Measurements from ENCODE around the gene PTBP1.

The PTBP1 gene

DNA sequence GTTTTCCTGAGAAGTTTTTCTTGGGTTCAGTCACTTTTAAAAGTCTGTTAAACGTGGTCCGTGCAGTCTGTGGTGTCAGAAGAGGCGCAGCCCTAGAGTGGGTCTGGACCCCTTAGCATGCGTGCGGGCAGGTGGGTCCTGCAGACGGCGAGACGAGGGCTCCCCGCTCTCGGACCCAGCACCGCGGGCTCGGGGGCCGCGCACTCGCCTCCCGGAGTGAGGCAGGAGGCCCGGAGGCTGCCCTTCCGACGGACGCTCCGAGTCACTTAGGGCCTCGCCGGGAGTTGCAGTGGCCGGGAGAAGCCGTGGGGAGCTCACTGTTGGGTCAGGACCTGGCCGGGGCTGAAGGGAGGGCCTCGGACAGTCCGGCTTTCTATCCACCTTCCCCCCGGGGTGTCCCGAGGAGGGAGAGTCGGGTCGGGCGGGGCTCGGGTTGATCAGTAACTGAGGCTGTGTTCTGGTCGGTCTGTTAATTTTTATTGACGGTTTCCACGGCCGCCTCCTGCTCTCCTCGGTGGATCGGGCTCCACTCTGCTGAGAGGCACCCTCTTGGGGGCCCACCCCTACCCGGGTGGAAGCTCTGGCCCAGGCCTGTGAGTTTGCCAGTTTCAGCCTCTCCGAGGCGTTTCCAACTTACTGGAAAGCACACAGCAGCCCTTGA lies 1.3 kb downstream of the PTBP1 start:
- DNase-seq = no peak

DNA sequence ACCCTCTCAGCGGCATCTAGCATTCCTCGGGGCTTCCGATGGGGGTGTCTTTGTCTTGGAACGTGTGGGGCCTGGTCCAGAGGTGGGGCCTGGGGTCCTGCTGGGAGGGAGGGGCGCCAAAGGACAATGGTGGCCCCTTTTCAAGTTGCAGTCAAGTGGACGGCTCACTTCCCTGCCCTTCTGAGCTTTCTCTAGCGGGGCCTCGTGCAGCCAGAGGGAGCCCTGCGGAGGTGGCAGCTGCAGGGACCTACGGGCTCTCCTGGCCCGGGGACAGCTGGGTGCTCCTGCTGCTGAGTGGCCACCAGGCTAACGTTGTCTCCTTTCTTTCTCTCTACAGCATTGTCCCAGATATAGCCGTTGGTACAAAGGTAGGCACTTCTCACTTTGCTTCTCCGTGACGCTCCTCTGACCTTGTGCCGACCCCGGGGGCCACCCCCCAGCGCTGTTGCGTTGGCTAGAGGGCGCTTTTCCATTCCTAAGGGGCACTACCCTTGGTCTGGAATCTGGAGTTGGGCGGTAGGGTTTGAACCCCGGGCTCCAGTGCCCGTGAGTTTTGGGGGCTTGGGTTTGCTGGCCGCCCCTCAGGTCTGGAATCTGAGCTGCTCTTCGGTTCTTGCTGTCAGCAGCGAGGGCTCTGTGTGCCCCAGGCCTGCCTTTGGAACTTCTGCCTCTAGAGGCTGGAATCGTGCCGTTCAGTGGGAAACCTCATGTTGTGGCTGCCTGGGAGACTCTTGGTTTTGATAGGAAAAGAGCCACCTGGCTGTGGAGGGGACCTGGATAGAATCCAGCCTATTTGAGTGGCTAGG lies 2.0 kb downstream of the PTBP1 start:
- peak; percentile 58 for DNase-seq

DNA sequence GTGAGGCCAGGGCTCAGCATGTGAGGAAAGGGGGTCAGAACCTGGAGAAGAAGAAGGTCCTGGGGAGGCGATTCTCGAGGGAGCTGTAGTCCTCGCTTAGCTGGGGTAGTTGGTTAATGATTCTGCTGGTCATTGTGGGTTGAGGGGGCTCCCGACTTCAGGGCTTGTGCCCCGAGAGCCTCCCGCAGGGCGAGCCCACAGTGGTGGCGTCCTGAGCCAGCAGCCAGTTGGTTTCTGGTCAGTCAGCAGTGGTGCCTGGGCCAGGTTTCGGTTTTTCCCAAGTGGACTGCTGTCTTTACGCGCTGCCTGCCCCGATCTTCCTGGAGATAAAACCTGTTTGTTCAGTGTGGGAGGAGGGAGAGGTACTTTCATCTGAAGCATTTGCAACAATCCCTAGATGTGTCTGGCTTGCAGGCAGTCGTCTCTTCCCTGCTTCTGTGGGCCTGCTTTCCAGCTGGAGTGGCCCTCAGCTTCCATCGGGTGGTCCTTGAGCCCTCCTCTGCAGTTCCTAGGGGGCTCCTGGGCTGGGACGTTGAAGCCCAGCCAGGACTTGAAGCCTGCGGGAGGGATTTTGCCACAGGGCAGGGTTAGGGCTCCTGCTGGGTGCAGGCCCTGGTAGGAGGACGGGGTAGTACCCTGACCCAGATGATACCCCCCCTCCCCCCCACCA lies 3.2 kb downstream of the PTBP1 start:
- no peak for DNase-seq

DNA sequence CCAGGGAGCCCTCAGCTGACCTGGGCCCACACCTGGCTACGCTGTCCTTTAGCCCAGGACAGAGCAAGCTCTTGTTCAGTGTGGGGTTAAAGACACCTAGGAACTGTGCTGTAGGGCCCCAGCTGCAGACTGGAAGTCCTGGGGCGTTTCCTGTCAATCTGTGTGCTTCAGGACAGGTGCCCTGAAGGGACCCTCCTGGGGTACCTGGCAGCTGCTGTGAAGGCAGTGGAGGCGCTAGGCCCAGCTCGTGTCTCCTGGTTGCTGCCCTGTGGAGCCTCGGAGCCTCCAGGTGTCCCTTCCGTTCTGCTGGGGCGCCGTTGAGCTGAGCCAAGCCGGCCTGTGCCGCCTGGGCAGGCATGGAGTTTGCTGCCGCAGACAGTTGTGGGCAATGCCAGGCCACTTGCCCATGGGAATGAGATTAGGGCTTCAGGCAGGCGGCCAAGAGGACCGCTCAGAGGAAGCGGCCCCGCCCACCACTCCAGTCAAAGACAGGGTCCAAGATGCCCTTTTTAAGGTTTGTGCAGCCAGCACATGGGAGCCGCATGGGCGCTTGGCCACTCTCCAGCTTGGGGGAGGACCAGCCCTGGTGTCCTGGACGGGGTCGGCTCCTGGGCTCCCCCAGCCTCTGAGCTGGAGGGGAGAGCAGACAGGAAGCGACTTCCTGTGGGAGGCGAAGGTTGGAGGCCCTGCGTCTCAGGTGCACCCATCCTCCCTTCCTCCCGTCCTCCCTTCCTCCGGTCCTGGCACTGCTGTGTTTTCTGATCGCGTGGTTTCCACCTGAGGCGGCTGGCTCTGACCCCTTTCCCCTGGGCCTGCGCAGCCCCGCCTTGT lies 4.0 kb downstream of the PTBP1 start:
- DNase-seq = peak; percentile 27

DNA sequence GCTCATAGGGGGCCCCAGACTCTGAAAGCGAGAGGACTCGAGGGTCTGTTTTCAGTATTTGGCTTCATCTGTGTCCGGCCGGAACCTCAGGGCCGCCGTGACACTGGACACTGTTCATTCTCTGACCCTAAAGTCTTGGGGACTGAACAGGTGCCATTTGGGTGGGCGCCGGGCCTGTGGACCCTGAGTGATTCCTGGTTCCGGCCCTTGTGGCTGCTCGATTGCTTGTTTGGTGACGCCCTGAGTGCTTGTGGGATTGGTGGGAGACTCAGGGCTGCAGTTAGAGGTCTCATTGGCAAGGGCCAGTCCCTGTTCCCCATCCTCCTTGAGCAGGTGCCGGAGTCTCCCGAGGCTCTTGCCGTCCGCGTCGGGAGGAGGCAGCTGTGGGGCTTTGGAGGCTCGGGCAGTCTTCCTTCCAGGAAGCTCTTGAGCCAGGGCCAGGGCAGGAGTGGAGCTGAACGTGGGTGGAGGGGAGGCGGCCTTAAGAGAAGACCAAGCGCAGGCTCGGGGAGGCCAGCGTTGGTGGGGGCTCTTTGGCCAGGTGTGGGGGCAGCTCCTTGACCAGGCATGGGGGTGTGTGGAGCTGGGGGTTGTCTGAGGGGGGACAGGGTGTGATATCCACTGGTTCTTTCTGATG lies 4.7 kb downstream of the PTBP1 start:
- no peak for DNase-seq

DNA sequence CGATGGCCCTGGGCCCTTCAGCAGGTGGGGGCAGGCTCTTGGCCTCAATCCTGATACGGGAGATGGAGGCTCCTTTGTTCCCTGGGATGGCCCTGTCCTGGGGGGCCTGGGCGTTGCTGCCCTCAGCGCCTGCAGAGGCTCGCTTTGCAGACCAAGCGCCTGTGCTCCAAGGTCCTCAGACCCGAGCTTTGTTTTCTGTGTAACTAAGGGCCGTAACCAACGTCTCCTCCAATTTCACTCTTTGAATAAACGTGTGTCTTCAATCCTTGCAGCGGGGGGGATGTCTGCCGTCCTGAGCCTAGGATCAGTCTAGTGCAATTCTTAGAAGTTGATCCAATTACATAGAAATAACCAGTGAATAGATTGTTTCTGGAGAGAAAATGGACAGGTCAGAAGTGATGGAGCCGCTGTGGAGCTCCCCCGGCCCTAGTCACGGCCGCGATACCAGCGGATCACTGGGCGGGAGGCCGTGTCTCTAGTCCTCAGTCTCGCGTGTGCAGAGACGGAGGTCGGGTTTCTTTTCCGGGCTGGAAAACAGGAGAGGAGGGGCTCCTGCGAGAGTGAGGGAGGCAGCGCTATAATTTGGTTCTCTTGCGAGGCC lies 5.3 kb downstream of the PTBP1 start:
- DNase-seq = peak; percentile 27

DNA sequence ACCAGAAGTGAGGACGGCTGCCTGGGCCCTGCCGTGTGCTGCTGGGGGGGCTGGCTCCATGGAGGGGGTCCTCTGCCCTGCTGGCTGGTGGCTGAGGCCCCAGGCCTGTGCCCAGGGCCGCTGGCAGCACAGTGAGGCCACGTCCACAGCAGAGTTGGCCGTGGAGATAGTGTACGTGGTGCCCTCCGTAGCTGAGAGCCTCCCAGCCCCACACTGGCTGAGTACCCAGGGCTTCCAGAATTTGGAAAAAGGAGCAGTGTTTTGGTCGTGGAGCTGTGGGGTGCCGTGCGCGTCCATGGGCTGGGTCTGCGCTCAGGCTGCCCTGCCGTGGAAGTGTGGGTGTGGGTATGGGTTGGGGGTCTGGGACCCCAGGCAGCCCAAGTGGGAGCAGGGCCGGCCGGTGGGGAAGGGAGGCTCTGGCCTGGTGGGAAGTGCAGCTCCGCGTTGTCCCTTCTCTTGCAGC lies 5.9 kb downstream of the PTBP1 start:
- DNase-seq = no peak

DNA sequence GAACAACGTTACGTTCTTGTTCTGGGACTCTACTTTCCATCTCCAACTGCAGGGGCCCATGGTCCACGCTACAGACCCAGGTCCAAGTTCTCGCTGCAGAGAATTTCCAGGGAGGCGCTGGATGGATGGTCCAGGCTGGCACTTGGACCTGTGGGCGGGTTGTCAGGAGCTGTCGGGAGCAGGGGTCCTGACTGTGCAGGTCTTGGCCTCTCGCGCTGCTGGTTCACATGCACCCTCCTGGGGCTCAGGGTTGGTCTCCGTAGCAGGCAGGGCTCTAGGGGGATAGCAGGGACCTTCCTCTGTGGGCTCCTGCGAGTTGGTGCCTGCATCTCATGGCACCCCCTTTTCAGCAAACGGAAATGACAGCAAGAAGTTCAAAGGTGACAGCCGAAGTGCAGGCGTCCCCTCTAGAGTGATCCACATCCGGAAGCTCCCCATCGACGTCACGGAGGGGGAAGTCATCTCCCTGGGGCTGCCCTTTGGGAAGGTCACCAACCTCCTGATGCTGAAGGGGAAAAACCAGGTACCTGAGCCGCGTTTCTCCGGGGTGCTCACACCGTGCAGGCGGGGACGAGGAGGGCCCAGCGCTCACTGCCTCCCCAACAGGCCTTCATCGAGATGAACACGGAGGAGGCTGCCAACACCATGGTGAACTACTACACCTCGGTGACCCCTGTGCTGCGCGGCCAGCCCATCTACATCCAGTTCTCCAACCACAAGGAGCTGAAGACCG lies 6.6 kb downstream of the PTBP1 start:
- DNase-seq = no peak

DNA sequence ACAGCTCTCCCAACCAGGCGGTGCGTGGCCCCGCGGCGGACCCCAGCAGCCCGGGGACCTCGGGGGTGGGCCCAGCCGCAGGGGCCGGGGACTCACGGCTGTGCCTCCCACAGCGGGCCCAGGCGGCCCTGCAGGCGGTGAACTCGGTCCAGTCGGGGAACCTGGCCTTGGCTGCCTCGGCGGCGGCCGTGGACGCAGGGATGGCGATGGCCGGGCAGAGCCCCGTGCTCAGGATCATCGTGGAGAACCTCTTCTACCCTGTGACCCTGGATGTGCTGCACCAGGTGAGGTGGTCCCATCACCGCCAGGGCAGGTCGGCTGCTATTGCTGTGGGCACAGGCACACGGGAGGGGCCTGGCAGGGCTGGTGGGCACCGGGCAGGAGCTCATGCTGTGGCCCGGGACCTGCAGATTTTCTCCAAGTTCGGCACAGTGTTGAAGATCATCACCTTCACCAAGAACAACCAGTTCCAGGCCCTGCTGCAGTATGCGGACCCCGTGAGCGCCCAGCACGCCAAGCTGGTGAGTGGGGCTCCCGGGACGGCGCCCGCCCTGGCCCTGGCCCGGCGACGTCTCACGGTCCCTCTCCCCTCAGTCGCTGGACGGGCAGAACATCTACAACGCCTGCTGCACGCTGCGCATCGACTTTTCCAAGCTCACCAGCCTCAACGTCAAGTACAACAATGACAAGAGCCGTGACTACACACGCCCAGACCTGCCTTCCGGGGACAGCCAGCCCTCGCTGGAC lies 7.3 kb downstream of the PTBP1 start:
- DNase-seq = no peak

DNA sequence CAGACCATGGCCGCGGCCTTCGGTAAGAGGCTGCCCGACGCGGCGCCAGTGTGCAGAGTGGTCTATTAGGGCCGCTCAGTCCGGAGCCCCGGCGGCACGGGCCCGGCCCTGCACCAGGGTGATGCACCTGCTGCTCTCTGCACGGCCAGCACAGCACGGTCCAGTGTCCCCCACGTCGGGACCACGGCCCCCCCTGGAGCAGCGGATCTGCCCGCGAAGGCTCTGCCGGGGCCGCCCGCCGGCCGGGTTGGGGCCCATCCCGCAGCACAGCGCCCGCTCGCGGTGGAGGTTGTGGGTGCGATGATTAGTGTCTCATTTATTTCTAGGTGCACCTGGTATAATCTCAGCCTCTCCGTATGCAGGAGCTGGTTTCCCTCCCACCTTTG lies 7.9 kb downstream of the PTBP1 start:
- no peak for DNase-seq

DNA sequence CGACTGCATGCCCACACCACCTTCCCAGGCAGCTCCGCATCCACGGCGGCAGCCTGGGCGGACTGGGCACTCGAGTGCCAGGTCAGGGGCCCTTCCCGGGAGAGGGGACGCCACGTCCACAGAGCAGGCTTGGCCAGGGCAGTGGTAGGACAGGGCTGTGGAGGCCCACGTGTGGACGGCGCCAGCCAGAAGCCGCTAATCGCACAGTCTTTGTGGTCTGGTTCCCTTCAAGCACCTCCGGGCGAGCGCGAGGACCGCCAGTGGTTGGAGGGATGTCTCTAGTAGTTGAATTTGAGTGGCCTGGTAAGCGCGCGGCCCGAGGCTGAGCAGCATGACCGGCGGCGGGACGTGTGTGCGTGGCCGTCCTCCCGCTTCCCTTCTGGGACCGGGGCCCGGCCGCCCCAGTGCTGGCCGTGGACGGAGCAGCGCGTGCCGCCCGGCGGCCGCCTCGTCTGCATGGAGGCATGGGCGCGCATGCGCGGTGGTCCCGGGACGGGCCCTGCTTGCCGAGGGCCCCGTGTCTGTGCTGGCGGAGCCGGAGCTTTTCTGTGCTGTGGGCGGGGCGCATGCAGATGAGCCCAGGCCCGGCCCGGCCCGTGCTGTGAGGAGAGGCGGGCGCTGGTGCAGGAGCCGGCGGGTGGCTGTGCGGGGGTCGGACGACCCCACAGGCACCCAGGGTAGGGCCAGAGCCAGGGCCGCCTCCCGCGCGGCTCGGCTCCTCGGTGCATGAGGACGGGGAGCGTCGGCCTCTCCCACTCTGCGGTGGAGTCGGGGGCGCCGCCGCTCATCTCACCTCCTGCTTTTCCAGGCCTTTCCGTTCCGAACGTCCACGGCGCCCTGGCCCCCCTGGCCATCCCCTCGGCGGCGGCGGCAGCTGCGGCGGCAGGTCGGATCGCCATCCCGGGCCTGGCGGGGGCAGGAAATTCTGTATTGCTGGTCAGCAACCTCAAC lies 8.6 kb downstream of the PTBP1 start:
- no peak for DNase-seq

DNA sequence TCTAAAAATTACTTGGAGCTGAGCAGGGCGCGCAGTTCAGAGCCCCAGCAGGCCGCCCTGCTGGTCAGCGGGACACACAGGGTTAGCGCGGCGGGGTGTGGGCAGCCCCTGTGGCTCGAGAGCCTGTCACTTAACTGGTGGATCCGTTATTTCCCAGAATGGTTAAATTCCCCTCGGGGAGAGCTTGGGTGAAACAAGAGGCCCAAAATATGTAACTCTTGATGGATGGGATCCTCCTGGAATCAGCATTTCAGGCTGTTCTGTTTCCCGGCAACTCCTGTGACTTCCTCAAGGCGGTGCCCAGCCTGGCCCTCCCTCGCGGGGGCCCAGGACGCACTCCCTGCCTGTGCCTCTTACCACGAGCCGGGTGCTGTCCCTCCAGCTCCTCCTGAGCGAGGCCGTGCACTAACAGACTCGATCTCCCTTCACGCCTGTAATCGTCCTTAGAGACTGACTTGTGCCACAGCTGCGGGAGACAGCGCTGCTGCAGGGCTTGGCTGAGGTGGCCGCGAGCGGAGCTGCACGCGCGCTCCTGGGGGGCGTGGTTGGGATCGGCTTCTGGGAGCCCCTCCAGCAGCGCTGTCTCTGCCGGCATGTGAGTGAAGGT lies 9.7 kb downstream of the PTBP1 start:
- no peak for DNase-seq

DNA sequence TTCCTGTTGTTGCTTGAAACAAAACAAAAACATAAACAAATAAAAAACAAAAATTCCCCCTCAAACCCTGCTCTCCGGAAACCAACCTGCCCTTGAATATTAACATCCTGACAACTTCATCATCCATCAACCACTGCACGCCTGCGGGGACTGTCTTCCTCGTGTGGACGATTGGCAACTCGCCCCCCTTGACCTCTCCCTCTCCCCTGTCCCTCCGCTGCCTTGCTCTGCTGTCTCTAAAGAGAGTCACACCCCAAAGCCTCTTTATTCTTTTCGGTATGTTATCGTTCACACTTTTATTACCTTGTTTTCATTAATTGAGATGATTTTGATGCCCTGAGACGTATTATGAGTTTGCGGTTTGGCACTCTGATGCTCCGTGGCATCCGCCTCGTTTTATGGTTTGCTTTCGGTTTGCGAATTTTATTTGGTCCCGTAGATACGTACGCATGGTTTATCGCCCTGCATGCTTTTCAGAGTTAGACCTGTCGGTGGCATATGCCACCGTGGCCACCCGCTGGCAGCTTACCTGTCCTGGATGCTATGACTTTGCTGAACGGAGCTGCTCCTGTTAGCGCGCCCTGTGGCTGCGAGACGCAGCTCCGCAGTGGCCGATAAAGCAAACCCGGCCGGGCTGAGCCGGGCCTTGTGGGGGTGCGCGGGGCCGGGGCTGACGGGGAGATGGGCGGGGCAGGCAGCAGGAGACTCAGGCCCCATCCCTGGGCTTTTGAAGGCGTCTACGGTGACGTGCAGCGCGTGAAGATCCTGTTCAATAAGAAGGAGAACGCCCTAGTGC lies 10.6 kb downstream of the PTBP1 start:
- DNase-seq = no peak

DNA sequence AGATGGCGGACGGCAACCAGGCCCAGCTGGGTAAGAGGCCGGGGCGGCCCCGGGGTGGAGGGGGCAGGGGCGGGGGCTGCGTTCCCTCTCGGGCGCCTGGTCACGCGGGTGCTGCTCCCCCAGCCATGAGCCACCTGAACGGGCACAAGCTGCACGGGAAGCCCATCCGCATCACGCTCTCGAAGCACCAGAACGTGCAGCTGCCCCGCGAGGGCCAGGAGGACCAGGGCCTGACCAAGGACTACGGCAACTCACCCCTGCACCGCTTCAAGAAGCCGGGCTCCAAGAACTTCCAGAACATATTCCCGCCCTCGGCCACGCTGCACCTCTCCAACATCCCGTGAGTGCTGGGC lies 11.1 kb downstream of the PTBP1 start:
- DNase-seq = no peak

DNA sequence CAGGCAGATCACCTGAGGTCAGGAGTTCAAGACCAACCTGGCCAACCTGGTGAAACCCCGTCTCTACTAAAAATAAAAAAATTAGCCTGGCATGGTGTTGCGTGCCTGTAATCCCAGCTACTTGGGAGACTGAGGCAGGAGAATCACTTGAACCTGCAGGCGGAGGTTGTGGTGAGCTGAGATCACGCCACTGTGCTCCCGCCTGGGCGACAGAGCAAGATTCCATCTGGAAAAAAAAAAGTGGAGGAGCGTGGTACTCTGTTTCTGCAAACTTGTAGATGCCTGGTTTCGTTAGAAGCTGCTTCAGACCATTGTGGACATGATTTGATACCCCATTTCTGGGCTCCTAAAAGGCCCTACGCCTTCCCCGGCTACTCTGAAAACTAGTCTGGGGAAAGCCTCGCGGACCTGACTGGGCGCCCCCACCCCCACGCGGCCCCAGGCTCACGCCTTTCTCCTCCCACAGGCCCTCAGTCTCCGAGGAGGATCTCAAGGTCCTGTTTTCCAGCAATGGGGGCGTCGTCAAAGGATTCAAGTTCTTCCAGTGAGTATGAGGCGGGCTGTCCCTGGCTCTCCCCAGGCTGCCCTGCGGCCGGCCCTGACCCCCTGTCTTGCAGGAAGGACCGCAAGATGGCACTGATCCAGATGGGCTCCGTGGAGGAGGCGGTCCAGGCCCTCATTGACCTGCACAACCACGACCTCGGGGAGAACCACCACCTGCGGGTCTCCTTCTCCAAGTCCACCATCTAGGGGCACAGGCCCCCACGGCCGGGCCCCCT lies 13.0 kb downstream of the PTBP1 start:
- no peak for DNase-seq

DNA sequence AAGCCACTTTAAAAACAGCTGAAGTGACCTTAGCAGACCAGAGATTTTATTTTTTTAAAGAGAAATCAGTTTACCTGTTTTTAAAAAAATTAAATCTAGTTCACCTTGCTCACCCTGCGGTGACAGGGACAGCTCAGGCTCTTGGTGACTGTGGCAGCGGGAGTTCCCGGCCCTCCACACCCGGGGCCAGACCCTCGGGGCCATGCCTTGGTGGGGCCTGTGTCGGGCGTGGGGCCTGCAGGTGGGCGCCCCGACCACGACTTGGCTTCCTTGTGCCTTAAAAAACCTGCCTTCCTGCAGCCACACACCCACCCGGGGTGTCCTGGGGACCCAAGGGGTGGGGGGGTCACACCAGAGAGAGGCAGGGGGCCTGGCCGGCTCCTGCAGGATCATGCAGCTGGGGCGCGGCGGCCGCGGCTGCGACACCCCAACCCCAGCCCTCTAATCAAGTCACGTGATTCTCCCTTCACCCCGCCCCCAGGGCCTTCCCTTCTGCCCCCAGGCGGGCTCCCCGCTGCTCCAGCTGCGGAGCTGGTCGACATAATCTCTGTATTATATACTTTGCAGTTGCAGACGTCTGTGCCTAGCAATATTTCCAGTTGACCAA lies 13.7 kb downstream of the PTBP1 start:
- DNase-seq = no peak

DNA sequence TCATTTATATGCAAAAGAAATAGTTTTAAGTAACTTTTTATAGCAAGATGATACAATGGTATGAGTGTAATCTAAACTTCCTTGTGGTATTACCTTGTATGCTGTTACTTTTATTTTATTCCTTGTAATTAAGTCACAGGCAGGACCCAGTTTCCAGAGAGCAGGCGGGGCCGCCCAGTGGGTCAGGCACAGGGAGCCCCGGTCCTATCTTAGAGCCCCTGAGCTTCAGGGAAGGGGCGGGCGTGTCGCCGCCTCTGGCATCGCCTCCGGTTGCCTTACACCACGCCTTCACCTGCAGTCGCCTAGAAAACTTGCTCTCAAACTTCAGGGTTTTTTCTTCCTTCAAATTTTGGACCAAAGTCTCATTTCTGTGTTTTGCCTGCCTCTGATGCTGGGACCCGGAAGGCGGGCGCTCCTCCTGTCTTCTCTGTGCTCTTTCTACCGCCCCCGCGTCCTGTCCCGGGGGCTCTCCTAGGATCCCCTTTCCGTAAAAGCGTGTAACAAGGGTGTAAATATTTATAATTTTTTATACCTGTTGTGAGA lies 14.3 kb downstream of the PTBP1 start:
- no peak for DNase-seq
